Type B pancreatic cell (in vitro differentiated cells): Measurements from ENCODE around the gene GPD1L. TPM values are rescaled to one million over a fixed set of nuclear protein-coding genes. Genes with fewer than 3 reads are reported as not detected.
A peak's percentile ranks its signal among the peaks of the same experiment; 100 is the strongest.

Source experiments
- DNase-seq: peaks from one replicate; pipeline ENCODE4 v3.0.0; 2021; ENCODE audit warnings: mixed read lengths; ENCODE audit not compliant: unreplicated experiment; ENCODE audit errors: extremely low spot score
- H3K27ac Mint-ChIP-seq: 2 replicates; pipeline ENCODE4 v1.8.0; 2021; ENCODE audit warnings: mild to moderate bottlenecking, mixed read lengths
- H3K27me3 Mint-ChIP-seq: 2 replicates; pipeline ENCODE4 v1.8.0; 2021; ENCODE audit warnings: mixed read lengths
- H3K36me3 Mint-ChIP-seq: 2 replicates; pipeline ENCODE4 v1.8.0; 2021; ENCODE audit warnings: mixed read lengths
- H3K4me1 Mint-ChIP-seq: one replicate; pipeline ENCODE4 v1.8.0; 2021; ENCODE audit warnings: mixed read lengths; ENCODE audit not compliant: unreplicated experiment
- H3K4me3 Mint-ChIP-seq: 2 replicates; pipeline ENCODE4 v1.8.0; 2021; ENCODE audit warnings: mild to moderate bottlenecking, mixed read lengths
- H3K9me3 Mint-ChIP-seq: 2 replicates; pipeline ENCODE4 v1.8.0; 2021; ENCODE audit warnings: mixed read lengths
- total RNA-seq: library from RNA; stranded (reverse); gene quantifications from 2 replicates; pipeline ENCODE4 v1.2.1, GENCODE V29; 2021; ENCODE audit warnings: low replicate concordance
- TF ChIP-seq, protein P1 (sequence below): fragments of 200-600 bp; sonication (generic); conservative IDR thresholded peaks from 2 replicates; pipeline ENCODE4 v1.5.0; 2021; ENCODE audit warnings: antibody characterized with exemption, mild to moderate bottlenecking

Gene GPD1L
- total RNA-seq, 1 donor from 2014 or later: 17.5 TPM

DNA sequence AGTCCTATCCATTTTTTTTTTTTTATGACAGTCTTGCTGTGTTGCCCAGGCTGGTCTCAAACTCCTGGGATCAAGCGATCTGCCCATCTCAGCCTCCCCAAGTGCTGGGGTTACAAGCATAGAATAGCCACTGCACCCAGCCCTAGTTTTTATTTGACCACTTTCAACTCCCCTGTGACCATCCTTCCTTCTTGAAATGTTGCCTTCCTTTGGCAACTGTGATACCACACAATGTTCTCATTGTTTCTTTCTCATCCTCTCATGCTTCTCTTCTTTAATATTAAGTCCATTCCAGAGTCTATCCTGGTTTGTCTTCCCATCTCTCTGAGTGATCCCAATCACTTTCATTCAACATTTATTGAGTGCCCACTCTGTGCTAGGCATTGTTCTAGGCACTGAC is 7.9 kb upstream of the GPD1L start:
- TF ChIP-seq, protein P1, sequence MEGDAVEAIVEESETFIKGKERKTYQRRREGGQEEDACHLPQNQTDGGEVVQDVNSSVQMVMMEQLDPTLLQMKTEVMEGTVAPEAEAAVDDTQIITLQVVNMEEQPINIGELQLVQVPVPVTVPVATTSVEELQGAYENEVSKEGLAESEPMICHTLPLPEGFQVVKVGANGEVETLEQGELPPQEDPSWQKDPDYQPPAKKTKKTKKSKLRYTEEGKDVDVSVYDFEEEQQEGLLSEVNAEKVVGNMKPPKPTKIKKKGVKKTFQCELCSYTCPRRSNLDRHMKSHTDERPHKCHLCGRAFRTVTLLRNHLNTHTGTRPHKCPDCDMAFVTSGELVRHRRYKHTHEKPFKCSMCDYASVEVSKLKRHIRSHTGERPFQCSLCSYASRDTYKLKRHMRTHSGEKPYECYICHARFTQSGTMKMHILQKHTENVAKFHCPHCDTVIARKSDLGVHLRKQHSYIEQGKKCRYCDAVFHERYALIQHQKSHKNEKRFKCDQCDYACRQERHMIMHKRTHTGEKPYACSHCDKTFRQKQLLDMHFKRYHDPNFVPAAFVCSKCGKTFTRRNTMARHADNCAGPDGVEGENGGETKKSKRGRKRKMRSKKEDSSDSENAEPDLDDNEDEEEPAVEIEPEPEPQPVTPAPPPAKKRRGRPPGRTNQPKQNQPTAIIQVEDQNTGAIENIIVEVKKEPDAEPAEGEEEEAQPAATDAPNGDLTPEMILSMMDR: no peak
- H3K9me3 Mint-ChIP-seq: peaks cover 20% of the 10 kb centered on the region
- H3K4me3 Mint-ChIP-seq: no peak overlapping the region
- no peak overlapping the region for H3K27ac Mint-ChIP-seq
- no peaks in the 10 kb centered on the region for H3K27me3 Mint-ChIP-seq
- no peak for DNase-seq
- peaks cover 6% of the 10 kb centered on the region for H3K36me3 Mint-ChIP-seq
- H3K4me1 Mint-ChIP-seq: no peaks in the 10 kb centered on the region

DNA sequence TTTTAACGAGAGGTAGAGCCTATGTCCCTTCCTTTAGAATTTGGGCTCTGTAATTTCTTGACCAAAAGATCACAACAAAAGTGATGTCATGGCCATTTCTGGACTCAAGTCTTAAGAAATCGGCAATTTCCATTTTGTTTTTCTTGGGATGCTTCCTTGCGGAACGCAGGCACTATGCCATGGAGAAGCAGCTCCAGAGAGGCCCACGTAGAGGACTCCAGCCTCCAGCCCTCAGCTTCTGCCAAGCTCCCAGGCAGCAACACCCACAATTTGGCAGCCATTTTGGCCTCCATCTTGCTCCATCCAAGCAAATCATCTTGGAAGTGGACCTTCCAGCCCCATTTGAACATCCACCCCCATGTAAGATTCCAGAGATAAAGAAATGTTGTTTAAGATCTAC is 6.0 kb upstream of the GPD1L start:
- TF ChIP-seq, protein P1: no peak
- no peaks in the 10 kb centered on the region for H3K27me3 Mint-ChIP-seq
- DNase-seq: no peak
- H3K9me3 Mint-ChIP-seq: peaks cover 25% of the 10 kb centered on the region
- H3K36me3 Mint-ChIP-seq: peaks cover 6% of the 10 kb centered on the region
- H3K4me3 Mint-ChIP-seq: no peak overlapping the region
- H3K27ac Mint-ChIP-seq: no peak overlapping the region
- no peaks in the 10 kb centered on the region for H3K4me1 Mint-ChIP-seq

DNA sequence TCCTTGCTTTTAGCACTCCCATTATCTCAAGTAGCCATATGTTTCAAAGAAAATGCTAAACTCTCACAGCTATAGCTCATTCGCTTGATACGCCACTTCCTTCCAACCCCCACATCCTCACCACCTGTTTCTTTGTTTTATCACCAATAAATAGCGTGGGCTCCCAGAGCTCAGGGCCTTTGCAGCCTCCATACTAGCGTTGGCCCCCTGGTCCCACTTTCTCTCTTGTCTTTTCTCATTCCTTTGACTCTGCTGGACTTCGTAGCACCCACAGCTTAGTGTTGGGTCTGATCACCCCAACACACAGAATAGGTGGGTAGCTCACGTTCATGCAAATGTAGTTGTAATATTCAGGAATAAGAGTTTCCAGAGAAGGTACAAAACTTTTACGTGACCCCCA is 4.1 kb upstream of the GPD1L start:
- Mint-ChIP-seq H3K4me1 (peaks cover 8% of the 10 kb centered on the region), H3K36me3 (peaks cover 6% of the 10 kb centered on the region), H3K27ac (no peak overlapping the region), H3K4me3 (no peak overlapping the region), H3K9me3 (peaks cover 19% of the 10 kb centered on the region), H3K27me3 (peaks cover 4% of the 10 kb centered on the region)
- DNase-seq: no peak
- TF ChIP-seq, protein P1: no peak

DNA sequence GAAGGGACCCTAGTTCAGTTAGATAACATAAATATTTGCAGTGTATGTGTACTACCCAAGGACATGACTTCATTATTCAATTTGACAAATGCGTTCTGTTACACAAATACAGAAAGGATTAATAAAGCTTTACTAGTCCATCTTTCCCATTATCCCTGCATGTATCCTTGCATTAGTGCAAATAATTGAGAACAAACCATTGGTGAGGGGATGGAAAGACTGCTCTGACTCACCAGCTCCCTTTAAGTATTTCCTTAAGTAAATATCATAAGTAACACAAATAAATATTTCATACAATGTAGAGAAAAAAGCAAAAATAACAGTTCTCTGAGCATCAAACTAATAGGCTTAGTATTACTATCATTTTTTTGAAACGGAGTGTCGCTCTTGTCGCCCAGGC is 1.9 kb upstream of the GPD1L start:
- H3K36me3 Mint-ChIP-seq: peaks cover 6% of the 10 kb centered on the region
- peaks cover 9% of the 10 kb centered on the region for H3K27me3 Mint-ChIP-seq
- TF ChIP-seq, protein P1: no peak
- H3K4me1 Mint-ChIP-seq: peaks cover 20% of the 10 kb centered on the region
- no peak overlapping the region for H3K4me3 Mint-ChIP-seq
- no peak overlapping the region for H3K27ac Mint-ChIP-seq
- peaks cover 19% of the 10 kb centered on the region for H3K9me3 Mint-ChIP-seq
- no peak for DNase-seq

DNA sequence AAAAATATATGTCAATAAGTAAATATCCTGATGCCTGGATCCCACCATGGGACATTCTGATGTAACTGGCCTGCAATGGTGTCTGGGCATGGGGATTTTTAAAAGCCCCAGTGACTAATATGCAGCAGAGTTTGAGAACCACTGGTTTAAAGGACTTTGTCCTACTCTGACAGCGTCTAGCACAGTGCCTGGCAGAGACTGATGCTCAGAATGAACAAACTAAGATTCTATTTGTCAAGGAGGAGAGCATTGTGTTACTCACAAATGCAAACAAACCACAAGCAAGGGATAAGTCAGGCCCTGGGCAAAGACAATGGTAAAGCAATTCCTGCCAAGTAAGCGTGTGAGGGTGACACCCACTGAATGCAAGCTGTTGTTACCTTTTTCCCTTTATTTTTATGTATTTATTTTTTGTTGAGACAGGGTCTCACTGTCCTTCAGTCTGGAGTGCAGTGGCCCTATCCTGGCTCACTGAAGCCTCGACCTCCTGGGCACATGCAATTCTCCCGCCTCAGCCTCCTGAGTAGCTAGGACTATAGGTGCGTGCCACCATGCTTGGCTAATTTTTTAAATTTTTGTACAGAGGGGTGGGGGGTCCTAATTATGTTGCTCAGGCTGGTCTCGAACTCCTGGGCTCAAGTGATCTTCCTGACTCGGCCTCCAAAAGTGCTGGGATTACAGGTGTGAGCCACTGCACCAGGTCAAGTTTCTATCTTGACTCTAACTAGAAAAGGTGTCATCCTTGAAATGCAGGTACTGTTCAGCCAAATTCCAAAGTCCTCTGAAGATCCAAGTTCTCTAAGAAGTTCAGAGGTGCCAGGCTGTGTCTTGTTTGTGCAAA is 909 bp upstream of the GPD1L start:
- peak overlapping the region; percentile 87 for H3K4me3 Mint-ChIP-seq
- H3K27me3 Mint-ChIP-seq: peaks cover 9% of the 10 kb centered on the region
- H3K4me1 Mint-ChIP-seq: peaks cover 27% of the 10 kb centered on the region
- H3K9me3 Mint-ChIP-seq: peaks cover 18% of the 10 kb centered on the region
- TF ChIP-seq, protein P1: no peak
- peaks cover 6% of the 10 kb centered on the region for H3K36me3 Mint-ChIP-seq
- H3K27ac Mint-ChIP-seq: peak overlapping the region; percentile 51
- no peak for DNase-seq
